ENCODE results near the gene CPTP.
A peak's percentile ranks its signal among the peaks of the same experiment; 100 is the strongest.

The CPTP gene

GRCh38 chr1:1292851-1293250 is 31.8 kb upstream of the CPTP start:
- no peak for DNase-seq

GRCh38 chr1:1293263-1294249 is 31.0 kb upstream of the CPTP start:
- DNase-seq = no peak

- DNase-seq = no peak
Observed at GRCh38 chr1:1294250-1294890, 30.2 kb upstream of the CPTP start.

GRCh38 chr1:1295154-1295923 is 29.3 kb upstream of the CPTP start:
- no peak for DNase-seq

GRCh38 chr1:1296070-1297061 is 28.2 kb upstream of the CPTP start:
- DNase-seq = no peak

- no peak for DNase-seq
Observed at GRCh38 chr1:1297802-1298424, 26.7 kb upstream of the CPTP start.

- DNase-seq = no peak
Observed at GRCh38 chr1:1298861-1299685, 25.5 kb upstream of the CPTP start.

GRCh38 chr1:1299686-1300351 is 24.8 kb upstream of the CPTP start:
- DNase-seq = no peak

GRCh38 chr1:1300352-1300739 is 24.3 kb upstream of the CPTP start:
- DNase-seq = no peak

- no peak for DNase-seq
Observed at GRCh38 chr1:1302006-1302430, 22.6 kb upstream of the CPTP start.

GRCh38 chr1:1302951-1303509 is 21.6 kb upstream of the CPTP start:
- DNase-seq = peak; percentile 5

- no peak for DNase-seq
Observed at GRCh38 chr1:1303736-1304135, 20.9 kb upstream of the CPTP start.

GRCh38 chr1:1304331-1305299 is 20.0 kb upstream of the CPTP start:
- DNase-seq = peak; percentile 29

GRCh38 chr1:1305300-1306069 is 19.1 kb upstream of the CPTP start:
- peak; percentile 17 for DNase-seq

GRCh38 chr1:1306070-1306660 is 18.4 kb upstream of the CPTP start:
- peak; percentile 4 for DNase-seq

- no peak for DNase-seq
Observed at GRCh38 chr1:1306661-1307260, 17.8 kb upstream of the CPTP start.

Measured in DMS79 (cell line).